T-helper 2 cell treated with Interferon-gamma antibody and Interleukin-4, amounts not matched to agents 100 ng/mL and 5 ng/mL, for 36 hours (primary cell): ENCODE measurements around the gene BICD1. TPM values are rescaled to one million over a fixed set of nuclear protein-coding genes. Genes with fewer than 3 reads are reported as not detected.

ENCODE experiments used
- intact Hi-C: fragments of 100-400 bp; cut with micrococcal nuclease; formaldehyde crosslinking; loops from one replicate; pipeline ENCODE4 v1.15.1; 2023
- total RNA-seq: library from RNA; stranded (reverse); gene quantifications from 2 replicates; pipeline ENCODE4 v1.2.3, GENCODE V29; 2022

BICD1 gene
- total RNA-seq, 1 donor from 2014 or later, result 12.4 TPM

GRCh38 chr12:32100888-32101287 lies 5.8 kb upstream of the BICD1 start:
- intact Hi-C loops, result no loop called here

- intact Hi-C loops, result no loop called here
Observed at GRCh38 chr12:32102234-32102633, 4.4 kb upstream of the BICD1 start.

DNA sequence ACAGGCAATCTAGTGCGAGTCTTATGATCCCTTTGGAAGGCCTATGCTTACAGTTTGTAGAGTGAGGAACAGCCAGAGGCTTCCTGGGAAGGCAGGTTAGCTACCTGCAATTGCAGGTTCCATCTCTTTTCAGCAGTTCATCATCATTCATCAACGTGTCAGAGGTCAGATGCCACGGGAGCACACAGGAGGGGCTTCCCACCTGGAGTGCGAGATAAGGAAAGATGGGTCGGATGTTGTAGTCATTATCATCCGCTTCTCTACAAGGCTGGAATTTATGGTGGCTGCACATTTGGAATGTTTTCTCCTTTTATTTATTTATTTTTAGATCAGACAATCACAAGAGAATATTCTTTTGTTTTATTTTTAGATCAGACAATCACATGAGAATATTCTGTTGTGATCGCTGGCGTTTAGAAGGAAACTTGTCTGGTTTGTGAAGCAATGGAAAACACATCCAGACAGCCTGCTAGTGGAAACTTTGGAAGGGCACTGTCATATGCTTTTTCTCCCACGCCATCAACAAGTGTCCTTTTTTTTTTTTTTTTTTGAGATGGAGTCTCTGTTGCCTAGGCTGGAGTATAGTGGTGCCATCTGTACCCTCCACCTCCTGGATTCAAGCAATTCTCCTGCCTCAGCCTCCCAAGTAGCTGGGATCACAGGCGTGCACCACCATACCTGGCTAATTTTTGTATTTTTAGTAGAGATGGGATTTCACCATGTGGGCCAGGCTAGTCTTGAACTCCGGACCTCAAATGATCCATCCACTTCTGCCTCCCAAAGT lies 1.9 kb upstream of the BICD1 start:
- intact Hi-C loops, result no loop called here

DNA sequence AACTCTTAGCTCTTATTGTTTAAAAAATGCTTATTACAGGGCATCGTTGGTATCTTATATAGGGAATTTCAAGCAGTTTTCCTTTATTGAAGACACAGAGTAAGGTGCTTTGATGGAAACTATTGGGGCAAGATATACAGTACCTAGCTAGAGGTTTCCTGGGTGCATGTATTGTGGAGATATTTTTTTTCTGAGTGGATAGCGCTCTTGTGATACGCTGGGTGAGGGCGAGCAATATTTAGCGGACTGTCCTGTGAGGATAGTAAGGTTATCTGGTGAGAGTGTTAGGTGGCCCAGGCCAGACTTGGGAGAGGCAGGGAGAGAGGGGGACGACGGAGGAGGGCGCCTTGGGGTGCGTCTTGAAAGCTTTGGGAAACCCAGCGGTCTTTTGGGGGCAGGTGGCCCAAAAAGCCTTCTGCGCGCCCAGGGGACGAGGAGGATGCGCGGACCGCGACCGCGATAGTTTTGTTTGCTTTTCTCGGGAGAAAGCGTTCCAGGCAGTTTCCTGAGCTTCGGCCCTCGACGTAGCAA lies 596 bp upstream of the BICD1 start:
- intact Hi-C loops, result loop anchor here (2.0 kb wide), 2 partner anchors 147 to 377 kb away; partner anchors contain the start of genes AMN1 and RESF1

DNA sequence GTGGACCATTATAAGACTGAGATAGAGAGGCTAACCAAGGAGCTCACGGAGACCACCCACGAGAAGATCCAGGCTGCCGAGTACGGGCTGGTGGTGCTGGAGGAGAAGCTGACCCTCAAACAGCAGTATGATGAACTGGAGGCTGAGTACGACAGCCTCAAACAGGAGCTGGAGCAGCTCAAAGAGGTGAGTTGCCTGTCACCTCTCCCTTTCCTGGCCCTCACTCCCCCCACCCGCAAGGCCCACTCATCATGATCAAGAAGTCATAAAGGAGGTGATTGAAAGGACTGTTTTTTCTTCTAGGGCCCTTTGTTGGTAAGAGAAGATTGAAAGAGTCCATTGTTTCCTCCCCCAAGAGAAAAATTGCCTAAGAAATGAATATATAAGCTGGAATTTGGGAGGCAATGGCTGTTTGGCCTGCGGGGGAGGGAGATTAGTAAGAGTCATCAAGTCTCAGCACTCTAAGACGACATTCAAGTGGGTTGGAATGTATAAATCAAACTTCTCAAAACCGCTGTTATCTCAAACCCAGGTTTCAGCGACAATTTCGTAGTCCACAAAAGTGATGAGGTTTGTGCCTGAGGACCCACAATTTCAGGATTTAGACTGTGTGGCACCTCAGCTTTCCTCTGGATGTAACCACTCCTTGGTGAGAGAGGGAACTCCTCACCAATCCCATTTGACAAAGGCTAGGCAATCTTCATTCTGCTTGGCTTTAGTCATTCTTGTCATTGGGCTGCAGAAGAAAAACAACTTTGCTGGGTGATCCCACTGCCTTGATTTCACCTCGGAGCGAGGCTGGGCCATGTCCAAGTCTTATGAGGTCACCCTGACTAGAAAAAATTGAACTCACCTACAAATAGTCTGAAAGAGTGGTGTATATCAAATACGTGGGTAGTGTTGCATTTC lies 966 bp downstream of the BICD1 start:
- intact Hi-C loops, result loop anchor here (2.0 kb wide), 2 partner anchors 149 to 379 kb away; partner anchors contain the start of genes AMN1 and RESF1

DNA sequence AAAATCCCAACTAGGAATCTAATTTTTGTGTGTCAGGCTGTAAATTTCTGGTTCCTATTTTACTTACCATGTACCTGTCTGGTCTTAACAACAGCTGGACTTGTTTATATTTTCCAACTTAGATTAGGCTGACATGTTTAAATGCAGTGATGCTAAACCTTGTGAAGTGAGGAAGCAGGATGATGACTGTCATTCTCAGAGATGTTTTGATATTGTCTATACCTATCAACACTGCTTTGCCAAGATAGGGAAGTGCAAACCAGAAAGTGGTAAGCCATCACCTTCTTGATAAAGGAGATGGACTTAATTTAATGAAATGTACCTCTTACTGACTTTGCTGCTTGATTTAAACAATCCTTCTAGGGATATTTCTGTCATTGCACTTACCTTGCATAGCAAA lies 2.1 kb downstream of the BICD1 start:
- intact Hi-C loops, result no loop called here

DNA sequence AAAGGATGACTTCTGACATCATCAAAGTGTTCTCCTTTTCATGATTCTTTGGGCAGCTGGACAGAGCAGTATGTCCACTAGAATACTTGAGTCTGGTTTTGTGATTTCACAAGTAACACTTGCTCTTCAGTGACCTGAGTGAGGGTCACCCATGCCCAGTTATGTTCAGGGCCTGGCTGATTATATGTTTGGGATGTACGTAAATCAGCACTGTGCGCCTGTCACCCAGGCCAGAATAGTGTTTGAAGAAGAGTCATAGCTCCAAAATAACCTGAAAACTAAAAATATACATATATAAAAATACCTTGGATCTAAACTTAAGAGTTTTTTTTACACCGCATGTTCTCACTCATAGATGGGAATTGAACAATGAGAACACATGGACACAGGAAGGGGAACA lies 3.8 kb downstream of the BICD1 start:
- intact Hi-C loops, result no loop called here

- intact Hi-C loops, result no loop called here
Observed at GRCh38 chr12:32110942-32111341, 4.3 kb downstream of the BICD1 start.

GRCh38 chr12:32115404-32116104 lies 8.9 kb downstream of the BICD1 start:
- intact Hi-C loops, result no loop called here

DNA sequence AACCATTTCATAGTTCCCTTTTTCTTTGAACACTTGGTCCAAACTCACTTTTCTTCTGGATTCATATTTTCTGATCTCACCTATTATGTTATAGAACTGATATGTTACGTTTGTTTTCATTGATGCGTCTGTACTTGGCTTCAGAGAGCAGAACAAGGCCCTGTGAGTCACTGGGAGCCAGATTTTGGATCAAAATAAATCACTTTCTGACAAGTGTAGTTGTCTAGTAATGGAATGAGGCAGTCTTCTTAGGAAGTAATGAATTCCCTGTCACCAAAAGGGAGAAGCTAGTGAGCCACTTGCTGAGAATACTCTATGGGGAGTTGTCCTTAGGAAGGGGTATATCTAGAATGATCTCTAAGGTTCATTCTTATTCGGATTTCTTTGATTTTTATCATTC lies 10.2 kb downstream of the BICD1 start:
- intact Hi-C loops, result no loop called here

GRCh38 chr12:32117316-32117715 lies 10.7 kb downstream of the BICD1 start:
- intact Hi-C loops, result no loop called here

GRCh38 chr12:32118806-32119205 lies 12.2 kb downstream of the BICD1 start:
- intact Hi-C loops, result no loop called here

GRCh38 chr12:32120419-32120818 lies 13.8 kb downstream of the BICD1 start:
- intact Hi-C loops, result loop anchor here (1.0 kb wide), 1 partner anchor 14 kb away; no protein-coding TSS in a partner anchor

DNA sequence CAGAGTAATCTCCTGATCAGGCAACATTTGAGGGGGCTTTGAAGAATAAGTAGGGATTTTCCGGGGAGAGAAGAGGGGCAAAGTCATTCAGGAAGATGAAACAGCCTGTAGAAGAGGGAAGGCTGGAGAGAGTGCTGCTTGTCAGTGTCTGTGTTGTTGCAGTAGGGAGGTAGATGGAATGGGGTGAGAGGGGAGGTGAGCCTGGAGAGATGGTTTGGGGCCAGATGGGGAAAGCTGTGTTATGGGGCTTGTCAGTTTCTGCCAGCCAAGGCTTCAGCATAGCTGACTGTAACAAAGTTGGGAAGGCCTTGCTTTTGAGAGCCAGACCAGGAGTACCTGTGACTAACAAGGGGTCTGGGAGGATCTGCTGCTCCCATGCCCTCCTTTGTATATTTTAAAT lies 18.0 kb downstream of the BICD1 start:
- intact Hi-C loops, result no loop called here

- intact Hi-C loops, result no loop called here
Observed at GRCh38 chr12:32125455-32126084, 18.9 kb downstream of the BICD1 start.

DNA sequence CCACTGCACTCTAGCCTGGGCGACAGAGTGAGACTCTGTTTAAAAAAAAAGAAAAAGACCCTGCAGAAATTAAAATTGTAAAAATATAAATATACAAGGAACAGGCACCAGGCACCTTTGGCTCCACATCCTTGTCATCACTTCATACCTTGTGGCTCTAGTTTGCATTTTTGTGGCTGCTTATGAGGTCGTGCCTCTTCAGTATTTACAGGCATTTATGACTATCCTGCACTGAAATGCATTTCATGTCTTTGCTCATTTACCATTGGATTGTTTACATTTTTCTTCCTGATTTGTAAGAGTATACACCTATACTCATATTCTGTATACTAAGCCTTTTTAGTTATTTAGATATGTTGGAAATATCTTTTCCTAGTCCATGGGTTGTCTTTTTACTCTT lies 20.1 kb downstream of the BICD1 start:
- intact Hi-C loops, result no loop called here

GRCh38 chr12:32131666-32132065 lies 25.0 kb downstream of the BICD1 start:
- intact Hi-C loops, result loop anchor here (10.0 kb wide), 1 partner anchor 477 kb away; the partner anchor contains the start of gene ETFBKMT

DNA sequence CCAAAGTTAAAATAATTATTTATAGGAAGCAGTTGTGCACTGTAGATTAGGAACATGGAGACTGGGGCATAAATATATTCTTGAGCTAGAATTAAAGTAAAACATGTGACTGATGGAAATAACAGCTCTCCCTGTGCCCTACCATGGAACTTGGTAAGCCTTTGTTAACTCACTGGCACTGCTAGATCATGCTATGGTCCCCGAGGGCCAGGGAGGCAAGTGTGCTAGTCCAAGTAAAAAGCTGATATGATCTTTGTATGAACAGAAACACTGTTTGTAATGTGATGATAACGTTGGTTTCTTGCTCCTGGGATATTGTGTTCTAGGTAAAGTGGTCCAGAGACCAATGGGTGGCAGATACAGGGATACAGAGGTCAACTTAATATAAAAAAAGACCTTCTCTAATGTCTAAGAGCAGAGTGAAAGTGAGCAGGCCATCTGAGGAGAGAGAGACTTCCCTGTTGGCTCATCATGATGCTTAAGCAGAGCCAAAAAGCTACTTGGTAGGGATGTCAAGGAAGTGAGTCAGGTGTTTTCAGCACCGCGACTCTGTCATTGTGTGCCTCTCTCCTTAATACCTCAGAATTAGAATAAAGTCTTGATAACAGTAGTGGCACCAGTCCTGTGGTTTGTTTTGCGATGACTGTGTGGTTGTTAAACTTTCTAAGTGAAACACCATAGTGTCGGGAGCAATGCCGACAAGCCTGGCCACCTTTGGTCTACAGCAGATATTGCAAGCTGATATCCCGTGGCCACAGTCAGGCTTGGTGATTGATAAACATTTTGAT lies 27.6 kb downstream of the BICD1 start:
- intact Hi-C loops, result loop anchor here (1.0 to 10.0 kb wide), 2 partner anchors 14 to 479 kb away; partner anchors contain the start of gene ETFBKMT

DNA sequence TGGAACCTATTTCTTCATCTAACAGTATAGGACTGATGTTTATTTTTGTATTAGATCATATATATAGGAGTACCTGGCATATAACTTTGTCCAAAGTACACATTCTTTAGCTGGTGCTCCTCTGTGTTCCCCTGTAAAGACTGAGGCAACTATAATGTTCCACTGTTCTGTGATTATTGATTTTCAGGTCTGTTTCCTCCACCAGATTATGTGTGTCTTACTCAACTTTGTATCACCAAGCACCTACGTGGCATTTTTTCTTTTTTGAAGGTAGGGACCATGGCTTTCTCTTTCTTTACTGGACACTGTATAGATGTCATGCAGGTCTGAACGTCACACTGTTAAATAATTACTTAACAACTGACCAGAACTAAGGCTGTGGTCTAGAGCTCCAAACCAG lies 29.3 kb downstream of the BICD1 start:
- intact Hi-C loops, result loop anchor here (10.0 kb wide), 1 partner anchor 481 kb away; the partner anchor contains the start of gene ETFBKMT

GRCh38 chr12:32136404-32136803 lies 29.8 kb downstream of the BICD1 start:
- intact Hi-C loops, result loop anchor here (10.0 kb wide), 1 partner anchor 482 kb away; the partner anchor contains the start of gene ETFBKMT
